H9 (cell line): ENCODE measurements around the gene FAM217B. TPM values are rescaled to one million over a fixed set of nuclear protein-coding genes. Genes with fewer than 3 reads are reported as not detected.

Experiments used
- DNase-seq: peaks from one replicate; pipeline ENCODE4 v3.0.0-alpha.2; 2017
- H2AFZ ChIP-seq: one replicate; pipeline ENCODE4 v1.6.1; 2013; ENCODE audit warnings: mild to moderate bottlenecking, low read length, control low read depth, moderate library complexity
- H2AK5ac ChIP-seq: 2 replicates; pipeline ENCODE4 v1.6.1; 2013; ENCODE audit warnings: low read length, control low read depth, mixed read lengths; ENCODE audit not compliant: insufficient read length
- H2BK120ac ChIP-seq: one replicate; pipeline ENCODE4 v1.6.1; 2013; ENCODE audit warnings: low read depth, mild to moderate bottlenecking, low read length, control low read depth, inconsistent platforms; ENCODE audit not compliant: poor library complexity, severe bottlenecking
- H2BK12ac ChIP-seq: 2 replicates; pipeline ENCODE4 v1.6.1; 2013; ENCODE audit warnings: low read length, control low read depth, mixed read lengths, low read depth; ENCODE audit not compliant: insufficient read length
- H2BK15ac ChIP-seq: 2 replicates; pipeline ENCODE4 v1.6.1; 2013; ENCODE audit warnings: low read depth, low read length, control low read depth
- H2BK20ac ChIP-seq: one replicate; pipeline ENCODE4 v1.6.1; 2013; ENCODE audit warnings: low read depth, mild to moderate bottlenecking, low read length, control low read depth, inconsistent platforms; ENCODE audit not compliant: poor library complexity, severe bottlenecking
- H2BK5ac ChIP-seq: 2 replicates; pipeline ENCODE4 v1.6.1; 2013; ENCODE audit warnings: low read length, control low read depth, mixed read lengths; ENCODE audit not compliant: insufficient read length
- H3K14ac ChIP-seq: 2 replicates; pipeline ENCODE4 v1.6.1; 2013; ENCODE audit warnings: low read length, control low read depth; ENCODE audit not compliant: insufficient read depth
- H3K18ac ChIP-seq: 2 replicates; pipeline ENCODE4 v1.6.1; 2013; ENCODE audit warnings: low read depth, mild to moderate bottlenecking, mixed read lengths, low read length, control low read depth; ENCODE audit not compliant: insufficient read length
- H3K23ac ChIP-seq: 2 replicates; pipeline ENCODE4 v1.6.1; 2013; ENCODE audit warnings: low read length, control low read depth, mixed read lengths, low read depth; ENCODE audit not compliant: insufficient read length
- H3K23me2 ChIP-seq: 2 replicates; pipeline ENCODE4 v1.6.1; 2013; ENCODE audit warnings: low read depth, mild to moderate bottlenecking, mixed read lengths, low read length, control low read depth; ENCODE audit not compliant: insufficient read length, poor library complexity, severe bottlenecking
- H3K27ac ChIP-seq: 2 replicates; pipeline ENCODE4 v1.5.1; 2013; ENCODE audit warnings: low read length, control low read depth, mixed read lengths, low read depth; ENCODE audit not compliant: insufficient read length
- H3K27me3 ChIP-seq: 2 replicates; pipeline ENCODE4 v1.6.1; 2013; ENCODE audit warnings: low read length, control low read depth, inconsistent platforms; ENCODE audit not compliant: insufficient read depth
- H3K4ac ChIP-seq: 2 replicates; pipeline ENCODE4 v1.6.1; 2013; ENCODE audit warnings: low read depth, mild to moderate bottlenecking, control low read depth, inconsistent platforms, low read length, moderate library complexity
- H3K4me1 ChIP-seq: 2 replicates; pipeline ENCODE4 v1.6.1; 2013; ENCODE audit warnings: low read length, control low read depth, inconsistent platforms; ENCODE audit not compliant: insufficient read depth
- H3K4me2 ChIP-seq: 2 replicates; pipeline ENCODE4 v1.6.1; 2013; ENCODE audit warnings: low read length, control low read depth, mixed read lengths; ENCODE audit not compliant: insufficient read length, insufficient read depth
- H3K56ac ChIP-seq: 2 replicates; pipeline ENCODE4 v1.6.1; 2013; ENCODE audit warnings: low read depth, mild to moderate bottlenecking, mixed read lengths, low read length, control low read depth; ENCODE audit not compliant: insufficient read length
- H3K79me1 ChIP-seq: 2 replicates; pipeline ENCODE4 v1.6.1; 2013; ENCODE audit warnings: low read depth, mild to moderate bottlenecking, moderate library complexity, low read length, control low read depth, inconsistent platforms; ENCODE audit not compliant: insufficient read depth, poor library complexity, severe bottlenecking
- H3K79me2 ChIP-seq: 2 replicates; pipeline ENCODE4 v1.6.1; 2013; ENCODE audit warnings: low read length, control low read depth, inconsistent platforms; ENCODE audit not compliant: insufficient read depth
- H3K9ac ChIP-seq: 2 replicates; pipeline ENCODE4 v1.6.1; 2013; ENCODE audit warnings: low read length, control low read depth, mixed read lengths; ENCODE audit not compliant: insufficient read length; ENCODE audit errors: extremely low read depth
- H3K9me3 ChIP-seq: one replicate; pipeline ENCODE4 v1.6.1; 2013; ENCODE audit warnings: low read depth, low read length, inconsistent platforms; ENCODE audit not compliant: control insufficient read depth
- H3T11ph ChIP-seq: one replicate; pipeline ENCODE4 v1.6.1; 2013; ENCODE audit warnings: mild to moderate bottlenecking, low read length, control low read depth, inconsistent platforms
- H4K20me1 ChIP-seq: one replicate; pipeline ENCODE4 v1.6.1; 2013; ENCODE audit not compliant: control insufficient read depth, insufficient read length, insufficient read depth
- H4K5ac ChIP-seq: 2 replicates; pipeline ENCODE4 v1.6.1; 2013; ENCODE audit warnings: low read depth, mild to moderate bottlenecking, mixed read lengths, low read length, control low read depth; ENCODE audit not compliant: insufficient read length
- H4K8ac ChIP-seq: replicated peaks from 2 replicates; pipeline ENCODE4 v1.6.1; 2013; ENCODE audit warnings: low read length, control low read depth, mixed read lengths, low read depth; ENCODE audit not compliant: insufficient read length
- H4K91ac ChIP-seq: 2 replicates; pipeline ENCODE4 v1.6.1; 2013; ENCODE audit warnings: low read depth, mild to moderate bottlenecking, moderate library complexity, mixed read lengths, low read length, control low read depth; ENCODE audit not compliant: insufficient read length
- H3K27ac Mint-ChIP-seq, 3 experiments: 2 replicates in 2 of 3; 3 replicates in 1 of 3; pipeline ENCODE4 v1.8.0; 2020 to 2021; ENCODE audit warnings: mixed read lengths in 3 of 3, mild to moderate bottlenecking in 1 of 3, moderate library complexity in 1 of 3
- H3K27me3 Mint-ChIP-seq: 2 replicates; pipeline ENCODE4 v1.8.0; 2021; ENCODE audit warnings: low read depth, mild to moderate bottlenecking, moderate library complexity, mixed read lengths
- H3K36me3 Mint-ChIP-seq, 3 experiments: 2 replicates in 2 of 3; 3 replicates in 1 of 3; pipeline ENCODE4 v1.8.0; 2020 to 2021; ENCODE audit warnings: low read depth in 3 of 3, mixed read lengths in 3 of 3; ENCODE audit not compliant: insufficient read depth in 1 of 3
- H3K4me1 Mint-ChIP-seq, 2 experiments: 2 replicates each; pipeline ENCODE4 v1.8.0; 2020; ENCODE audit warnings: mixed read lengths in 2 of 2
- H3K4me3 Mint-ChIP-seq, 2 experiments: 2 replicates in 1 of 2; 3 replicates in 1 of 2; pipeline ENCODE4 v1.8.0; 2020 to 2021; ENCODE audit warnings: mild to moderate bottlenecking in 2 of 2, mixed read lengths in 2 of 2, moderate library complexity in 1 of 2
- H3K9me3 Mint-ChIP-seq, 2 experiments: 2 replicates in 1 of 2; 3 replicates in 1 of 2; pipeline ENCODE4 v1.8.0; 2020; ENCODE audit warnings: mild to moderate bottlenecking in 2 of 2, mixed read lengths in 2 of 2, moderate library complexity in 1 of 2
- WGBS: extraction: QIAGEN DNeasy Blood & Tissue Kit; methylation state at CpG from one replicate; pipeline ENCODE4 v1.1.7; 2013; ENCODE audit warnings: missing lambda C conversion rate, low lambda C conversion rate, mixed read lengths; ENCODE audit not compliant: insufficient read length; ENCODE audit errors: extremely low coverage; 5-methylcytosine and 5-hydroxymethylcytosine counted together
- total RNA-seq: library from RNA; stranded (reverse); gene quantifications from 2 replicates; pipeline ENCODE4 v1.2.1, GENCODE V29; 2021
- TF ChIP-seq, protein P1 (sequence below): fragments of 200-600 bp; sonication (generic); conservative IDR thresholded peaks from 3 replicates; pipeline ENCODE4 v1.8.0; 2021; ENCODE audit warnings: antibody characterized with exemption, mild to moderate bottlenecking

The FAM217B gene
- total RNA-seq, 1 experiment from 2014 or later = 24.5 TPM

DNA sequence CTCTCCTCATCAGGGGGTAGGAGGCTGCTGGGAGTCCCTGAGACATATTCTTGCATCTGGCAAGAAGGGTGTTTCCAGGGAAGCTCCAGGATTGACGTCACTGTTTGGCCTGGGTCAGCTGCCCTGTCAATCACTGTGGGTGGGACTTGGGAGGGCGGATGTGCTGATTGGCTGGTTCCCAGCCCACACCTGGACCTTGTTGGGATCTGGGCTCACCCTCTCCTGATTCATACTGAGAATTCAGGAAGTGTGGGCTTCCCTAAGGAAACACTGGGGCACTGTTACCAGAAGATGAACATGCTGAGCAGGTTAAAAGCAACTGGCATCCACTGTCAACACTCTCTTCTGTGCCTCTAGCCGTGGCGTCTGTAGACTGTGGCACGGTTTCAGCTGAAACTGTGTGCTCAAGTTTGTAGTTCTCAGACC lies 54.5 kb downstream of the FAM217B start:
- H3K4ac ChIP-seq = no peak overlapping the region
- TF ChIP-seq, protein P1, sequence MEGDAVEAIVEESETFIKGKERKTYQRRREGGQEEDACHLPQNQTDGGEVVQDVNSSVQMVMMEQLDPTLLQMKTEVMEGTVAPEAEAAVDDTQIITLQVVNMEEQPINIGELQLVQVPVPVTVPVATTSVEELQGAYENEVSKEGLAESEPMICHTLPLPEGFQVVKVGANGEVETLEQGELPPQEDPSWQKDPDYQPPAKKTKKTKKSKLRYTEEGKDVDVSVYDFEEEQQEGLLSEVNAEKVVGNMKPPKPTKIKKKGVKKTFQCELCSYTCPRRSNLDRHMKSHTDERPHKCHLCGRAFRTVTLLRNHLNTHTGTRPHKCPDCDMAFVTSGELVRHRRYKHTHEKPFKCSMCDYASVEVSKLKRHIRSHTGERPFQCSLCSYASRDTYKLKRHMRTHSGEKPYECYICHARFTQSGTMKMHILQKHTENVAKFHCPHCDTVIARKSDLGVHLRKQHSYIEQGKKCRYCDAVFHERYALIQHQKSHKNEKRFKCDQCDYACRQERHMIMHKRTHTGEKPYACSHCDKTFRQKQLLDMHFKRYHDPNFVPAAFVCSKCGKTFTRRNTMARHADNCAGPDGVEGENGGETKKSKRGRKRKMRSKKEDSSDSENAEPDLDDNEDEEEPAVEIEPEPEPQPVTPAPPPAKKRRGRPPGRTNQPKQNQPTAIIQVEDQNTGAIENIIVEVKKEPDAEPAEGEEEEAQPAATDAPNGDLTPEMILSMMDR = no peak
- no peak overlapping the region for H2AK5ac ChIP-seq
- H3K4me1 ChIP-seq = no peaks in the 10 kb centered on the region
- no peak overlapping the region for H2BK5ac ChIP-seq
- no peak overlapping the region for H3T11ph ChIP-seq
- Mint-ChIP-seq H3K27ac (peak overlapping the region in 2 of 3 experiments; percentile 41 to 89; a peak in 2 of 7 replicates), H3K27me3 (peaks cover 4% of the 10 kb centered on the region), H3K36me3 (no peaks in the 10 kb centered on the region), H3K9me3 (peaks cover 0 to 2% of the 10 kb centered on the region in 2 experiments; a peak in 2 of 5 replicates), H3K4me1 (peaks cover 32% of the 10 kb centered on the region in 2 experiments), H3K4me3 (peak overlapping the region; percentile 63 to 76)
- H3K9ac ChIP-seq = no peak overlapping the region
- no peaks in the 10 kb centered on the region for H3K79me2 ChIP-seq
- H4K91ac ChIP-seq = no peak overlapping the region
- DNase-seq = peak; percentile 96
- H3K79me1 ChIP-seq = no peaks in the 10 kb centered on the region
- no peak overlapping the region for H4K5ac ChIP-seq
- H2BK20ac ChIP-seq = no peak overlapping the region
- H3K23me2 ChIP-seq = peaks cover 8% of the 10 kb centered on the region
- no peak overlapping the region for H2BK15ac ChIP-seq
- no peak overlapping the region for H2BK12ac ChIP-seq
- H3K27ac ChIP-seq = no peak overlapping the region
- H3K18ac ChIP-seq = peak overlapping the region; percentile 1
- no peak overlapping the region for H2AFZ ChIP-seq
- H3K9me3 ChIP-seq = no peaks in the 10 kb centered on the region
- no peaks in the 10 kb centered on the region for H3K27me3 ChIP-seq
- no peaks in the 10 kb centered on the region for H4K20me1 ChIP-seq
- no peak overlapping the region for H3K56ac ChIP-seq
- H3K14ac ChIP-seq = no peak overlapping the region
- H2BK120ac ChIP-seq = no peak overlapping the region
- H3K4me2 ChIP-seq = peak overlapping the region; percentile 73
- no CpG with 5 or more reads among the region's 5 CpGs for WGBS
- H4K8ac ChIP-seq = no peak overlapping the region
- H3K23ac ChIP-seq = no peak overlapping the region
